NT2/D1 (cell line): ENCODE data around the gene CLEC11A.

Experiments used
- SUZ12 ChIP-seq: IDR thresholded peaks from 2 replicates; pipeline ENCODE4 v1.6.1; 2011; ENCODE audit not compliant: insufficient read length, insufficient read depth; ENCODE audit errors: extremely low read depth
- YY1 ChIP-seq: IDR thresholded peaks from 2 replicates; pipeline ENCODE4 v1.6.1; 2011; ENCODE audit not compliant: insufficient read length, insufficient read depth
- ZNF274 ChIP-seq: IDR thresholded peaks from 2 replicates; pipeline ENCODE4 v1.6.1; 2011; ENCODE audit warnings: mild to moderate bottlenecking, low read depth, low read length

- TF ChIP-seq SUZ12, result no peak
- TF ChIP-seq YY1, result no peak
- TF ChIP-seq ZNF274, result no peak
These were observed 4.1 kb upstream of the CLEC11A start for GRCh38 chr19:50719119-50719435.
